HG02571 (cell line): ENCODE measurements around the gene SLC7A14.

ENCODE experiments used
- ATAC-seq: cut with Tn5 transposase; IDR thresholded peaks from one replicate; pipeline ENCODE4 v1.9.1; 2021; ENCODE audit warnings: mild to moderate bottlenecking, moderate library complexity; ENCODE audit not compliant: unreplicated experiment

The SLC7A14 gene

GRCh38 chr3:170436697-170437096, 149.2 kb downstream of the SLC7A14 start:
- ATAC-seq = no peak

GRCh38 chr3:170432416-170432815, 153.5 kb downstream of the SLC7A14 start:
- no peak for ATAC-seq

GRCh38 chr3:170431054-170431453, 154.8 kb downstream of the SLC7A14 start:
- ATAC-seq = no peak

GRCh38 chr3:170429050-170429449, 156.8 kb downstream of the SLC7A14 start:
- ATAC-seq = no peak

GRCh38 chr3:170428095-170428494, 157.8 kb downstream of the SLC7A14 start:
- no peak for ATAC-seq

- no peak for ATAC-seq
Observed at GRCh38 chr3:170426240-170426797, 159.6 kb downstream of the SLC7A14 start.

GRCh38 chr3:170425491-170426239, 160.2 kb downstream of the SLC7A14 start:
- ATAC-seq = no peak

GRCh38 chr3:170424879-170425278, 161.0 kb downstream of the SLC7A14 start:
- no peak for ATAC-seq

- ATAC-seq = no peak
Observed at GRCh38 chr3:170423001-170423615, 162.8 kb downstream of the SLC7A14 start.

GRCh38 chr3:170421758-170422157, 164.1 kb downstream of the SLC7A14 start:
- no peak for ATAC-seq

- no peak for ATAC-seq
Observed at GRCh38 chr3:170421111-170421641, 164.7 kb downstream of the SLC7A14 start.

- no peak for ATAC-seq
Observed at GRCh38 chr3:170420307-170420821, 165.5 kb downstream of the SLC7A14 start.

- ATAC-seq = no peak
Observed at GRCh38 chr3:170419557-170420087, 166.3 kb downstream of the SLC7A14 start.

GRCh38 chr3:170418422-170419398, 167.2 kb downstream of the SLC7A14 start, which contains the start of gene CLDN11:
CLDN11 (plus strand) TSS chr3:170418868; CDS start chr3:170419067, 199 bp downstream.
- ATAC-seq = no peak

GRCh38 chr3:170417090-170417489, 168.8 kb downstream of the SLC7A14 start:
- no peak for ATAC-seq

- no peak for ATAC-seq
Observed at GRCh38 chr3:170414202-170414663, 171.6 kb downstream of the SLC7A14 start.

GRCh38 chr3:170413291-170413690, 172.6 kb downstream of the SLC7A14 start:
- ATAC-seq = no peak

- ATAC-seq = no peak
Observed at GRCh38 chr3:170410428-170411029, 175.3 kb downstream of the SLC7A14 start.
